HG02678 (cell line): Measurements from ENCODE around the gene CDC42BPG.
"Not testable (repeated sequence)": the region's sequence is repeated elsewhere in the genome, so short reads cannot be mapped to it uniquely, and the experiment has no call there.

Source experiments
- ATAC-seq: cut with Tn5 transposase; IDR thresholded peaks from one replicate; pipeline ENCODE4 v1.9.1; 2021; ENCODE audit warnings: mild to moderate bottlenecking, moderate library complexity; ENCODE audit not compliant: unreplicated experiment

CDC42BPG gene

GRCh38 chr11:64849598-64850356 is 5.3 kb upstream of the CDC42BPG start:
- no peak for ATAC-seq

DNA sequence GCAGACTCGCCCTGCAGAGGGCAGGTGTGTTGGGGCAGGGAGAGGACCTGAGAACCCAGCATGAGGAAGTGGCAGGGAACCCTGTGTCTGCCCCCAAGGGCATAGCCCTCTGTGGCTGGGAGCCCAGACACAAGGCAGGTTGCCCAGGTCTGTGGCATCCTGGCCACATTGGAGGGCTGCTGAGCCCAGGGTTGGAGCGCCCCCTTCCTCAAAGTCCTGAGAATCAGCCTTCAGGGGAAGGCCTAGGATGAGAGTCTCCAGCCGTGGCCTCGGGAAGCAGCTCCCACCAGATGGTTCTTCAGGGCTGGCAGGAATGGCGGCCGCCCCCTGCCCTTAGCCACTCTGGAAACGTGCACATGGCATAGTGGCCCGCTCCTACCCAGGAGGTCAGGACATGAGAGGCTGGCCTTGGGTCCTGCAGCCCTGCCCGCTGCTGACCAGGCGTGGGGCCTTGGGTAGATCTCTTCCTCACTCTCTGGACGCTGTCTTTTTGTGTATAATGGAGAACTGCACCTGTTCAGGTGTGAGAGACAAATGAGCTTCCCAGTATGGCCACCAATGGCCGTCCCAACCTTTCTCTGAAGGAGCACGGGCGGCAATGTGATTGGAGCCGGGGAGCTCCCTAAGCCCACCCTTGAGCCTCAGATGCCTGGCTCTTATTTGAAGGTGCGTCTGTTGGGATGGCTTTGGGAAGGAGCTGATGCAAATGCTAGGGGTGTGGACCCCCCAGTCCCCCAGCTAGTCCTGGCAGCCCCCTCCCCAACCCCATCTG is 4.6 kb upstream of the CDC42BPG start:
- ATAC-seq = no peak

DNA sequence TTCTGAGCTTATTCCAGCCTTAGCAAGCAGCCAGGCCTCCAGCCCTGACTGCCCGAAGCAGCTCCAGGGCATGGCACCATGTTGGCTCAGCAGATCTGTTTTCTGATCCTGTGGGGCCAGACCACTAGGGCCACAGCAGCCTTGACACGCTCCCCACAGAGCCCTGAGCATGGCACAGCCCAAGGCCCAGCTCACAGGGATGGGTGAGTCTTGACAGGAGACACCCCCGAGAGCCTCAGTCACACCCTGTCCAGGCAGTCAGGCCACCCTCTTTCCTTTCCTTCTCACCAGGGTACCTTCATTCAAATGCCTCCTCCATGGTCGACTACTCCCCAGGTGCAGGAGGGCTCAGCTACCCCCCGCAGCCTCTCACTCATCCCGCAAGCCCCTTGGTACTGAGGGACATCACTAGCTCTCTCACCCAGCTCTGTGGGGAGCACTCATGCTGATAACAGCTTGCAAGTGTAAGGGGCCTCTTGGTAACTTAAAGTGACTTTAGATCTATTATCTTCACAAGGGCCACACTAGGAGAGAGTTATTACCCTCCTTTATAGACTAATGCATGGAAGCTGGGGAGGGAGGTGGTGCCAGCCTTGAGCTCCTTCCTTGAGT is 3.9 kb upstream of the CDC42BPG start:
- ATAC-seq = no peak

GRCh38 chr11:64846998-64847666 is 2.7 kb upstream of the CDC42BPG start:
- peak; percentile 34 for ATAC-seq

GRCh38 chr11:64845776-64846129 is 1.3 kb upstream of the CDC42BPG start:
- ATAC-seq = not testable (repeated sequence)

GRCh38 chr11:64845129-64845775 is 799 bp upstream of the CDC42BPG start:
- ATAC-seq = no peak

DNA sequence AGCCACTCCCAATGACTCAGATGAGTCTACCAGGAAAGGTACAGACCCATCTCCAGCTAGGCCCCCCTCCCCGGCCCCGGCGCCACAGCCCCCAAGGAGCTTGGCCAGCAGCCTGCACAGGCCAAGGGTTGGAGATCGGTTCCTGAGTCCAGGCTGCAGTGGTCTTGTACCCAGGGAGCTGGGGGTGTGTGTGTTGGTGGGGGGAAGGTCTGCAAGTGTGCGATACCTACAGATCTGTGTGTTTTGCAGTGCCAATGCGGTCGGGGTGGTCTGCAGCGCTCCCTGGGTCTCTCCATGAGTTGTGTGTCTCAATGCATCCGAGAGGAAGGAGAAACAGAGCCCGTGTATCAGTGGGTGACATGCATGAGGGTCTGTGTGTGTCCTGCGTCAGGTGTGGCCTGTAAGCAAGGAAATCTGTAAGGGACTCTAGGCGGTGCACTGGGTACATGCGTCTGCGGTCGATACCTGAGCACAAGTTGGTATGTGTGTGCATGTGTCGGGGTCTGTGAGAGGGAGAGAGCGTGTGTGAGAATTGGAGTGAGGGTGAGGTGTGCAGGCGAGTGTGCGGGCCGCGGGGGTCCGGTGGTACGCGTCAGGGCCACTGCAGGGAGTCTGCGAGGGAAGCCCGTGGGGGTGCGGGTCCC is 645 bp downstream of the CDC42BPG start:
- ATAC-seq = no peak

GRCh38 chr11:64842851-64843685 is 1.4 kb downstream of the CDC42BPG start:
- ATAC-seq = no peak

- ATAC-seq = no peak
Observed at GRCh38 chr11:64842366-64842759, 2.1 kb downstream of the CDC42BPG start.

DNA sequence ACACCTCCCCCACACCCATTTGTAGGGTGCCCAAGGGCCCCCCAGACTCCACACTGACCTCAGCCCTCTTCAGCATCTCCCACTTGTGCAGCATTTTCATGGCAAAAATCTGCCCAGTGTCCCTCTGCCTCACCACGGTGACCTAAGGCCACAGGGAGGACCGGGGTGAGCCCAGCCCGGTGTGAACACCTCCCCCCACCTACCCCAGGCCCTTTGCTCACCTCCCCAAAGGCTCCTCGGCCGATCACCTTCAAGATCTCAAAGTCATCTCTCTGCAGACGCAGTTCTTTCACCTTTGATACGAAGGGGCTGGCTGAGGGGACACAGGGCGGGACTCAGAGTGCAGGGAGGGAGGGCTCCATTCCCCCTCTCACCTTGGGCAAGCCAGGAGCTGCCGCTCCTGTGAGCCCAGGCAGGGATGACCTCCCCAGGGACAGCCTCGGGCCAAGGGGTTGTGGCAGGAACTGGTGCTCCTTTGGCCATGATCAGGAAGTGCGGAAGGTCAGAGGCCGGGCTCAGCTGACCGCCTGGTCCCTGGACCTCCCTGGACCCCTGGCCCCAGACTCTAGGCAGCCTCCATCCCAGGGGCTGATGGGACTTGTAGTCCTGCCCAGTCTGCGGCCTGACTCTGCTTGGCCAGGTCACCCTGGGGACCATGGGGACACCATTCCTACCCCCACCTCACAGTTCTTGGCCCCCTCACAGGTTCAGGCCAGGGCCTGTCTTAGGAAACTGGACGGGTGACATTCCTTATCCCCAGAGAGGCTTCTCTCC is 2.7 kb downstream of the CDC42BPG start:
- no peak for ATAC-seq

DNA sequence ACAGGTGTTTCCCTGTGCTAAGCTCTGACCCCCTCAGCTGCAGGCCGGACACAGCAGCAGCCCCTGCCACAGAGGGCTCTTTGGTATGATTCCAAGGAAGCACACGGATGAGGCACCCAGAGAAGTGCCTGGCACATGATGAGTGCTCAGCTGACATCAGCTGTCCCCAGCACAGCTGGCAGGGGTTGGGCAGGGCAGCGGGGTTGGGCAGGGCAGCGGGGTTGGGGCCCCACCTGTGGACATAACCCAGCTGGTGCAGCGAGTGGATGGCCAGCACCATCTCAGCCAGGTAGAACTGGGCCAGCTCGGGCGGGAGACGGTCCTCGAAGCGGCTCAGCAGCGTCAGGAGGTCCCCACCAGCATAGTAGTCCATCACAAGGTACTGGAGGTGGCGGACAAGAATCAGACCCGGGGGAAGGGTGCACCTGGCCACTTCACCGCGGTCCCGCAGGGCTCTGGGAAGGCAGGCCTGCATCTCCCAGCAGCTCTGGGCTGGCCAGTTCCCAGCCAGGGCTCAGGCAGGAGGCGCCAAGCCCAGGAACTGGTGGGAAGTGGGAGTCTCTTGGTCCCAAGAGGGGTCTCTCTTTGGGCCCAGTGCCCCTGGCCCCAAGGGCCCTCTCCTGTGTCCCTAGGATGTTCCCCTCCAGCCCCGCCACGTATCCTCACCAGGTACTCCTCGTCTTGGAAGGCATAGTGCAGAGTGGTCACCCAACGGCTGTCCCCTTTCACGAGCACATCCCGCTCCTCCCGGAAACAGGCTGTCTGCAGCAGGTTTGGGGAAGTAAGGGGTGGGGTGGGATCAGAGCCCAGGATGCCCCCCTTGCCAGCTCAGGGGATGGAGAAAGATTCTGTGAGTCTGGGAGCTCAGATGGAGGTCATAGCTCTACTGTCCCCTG is 4.3 kb downstream of the CDC42BPG start:
- no peak for ATAC-seq

DNA sequence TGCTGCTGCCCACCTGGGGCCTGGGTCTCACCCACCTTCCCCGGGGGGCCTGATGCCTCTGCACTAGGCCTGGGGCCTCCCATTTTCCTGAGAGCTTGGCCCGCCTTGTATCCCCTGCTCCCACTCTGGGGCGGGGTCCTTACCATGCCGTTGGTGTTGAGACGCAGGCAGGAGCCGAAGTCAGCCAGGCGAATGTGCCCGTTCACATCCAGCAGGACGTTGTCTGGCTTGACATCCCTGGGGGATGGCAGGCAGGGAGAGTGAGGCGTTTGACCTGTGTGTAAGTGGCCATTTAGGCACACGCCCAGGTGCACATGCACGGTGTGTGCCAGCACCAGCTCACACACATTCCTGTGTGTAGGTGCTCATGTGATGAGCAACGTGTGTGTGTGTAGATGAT is 5.1 kb downstream of the CDC42BPG start:
- ATAC-seq = no peak

DNA sequence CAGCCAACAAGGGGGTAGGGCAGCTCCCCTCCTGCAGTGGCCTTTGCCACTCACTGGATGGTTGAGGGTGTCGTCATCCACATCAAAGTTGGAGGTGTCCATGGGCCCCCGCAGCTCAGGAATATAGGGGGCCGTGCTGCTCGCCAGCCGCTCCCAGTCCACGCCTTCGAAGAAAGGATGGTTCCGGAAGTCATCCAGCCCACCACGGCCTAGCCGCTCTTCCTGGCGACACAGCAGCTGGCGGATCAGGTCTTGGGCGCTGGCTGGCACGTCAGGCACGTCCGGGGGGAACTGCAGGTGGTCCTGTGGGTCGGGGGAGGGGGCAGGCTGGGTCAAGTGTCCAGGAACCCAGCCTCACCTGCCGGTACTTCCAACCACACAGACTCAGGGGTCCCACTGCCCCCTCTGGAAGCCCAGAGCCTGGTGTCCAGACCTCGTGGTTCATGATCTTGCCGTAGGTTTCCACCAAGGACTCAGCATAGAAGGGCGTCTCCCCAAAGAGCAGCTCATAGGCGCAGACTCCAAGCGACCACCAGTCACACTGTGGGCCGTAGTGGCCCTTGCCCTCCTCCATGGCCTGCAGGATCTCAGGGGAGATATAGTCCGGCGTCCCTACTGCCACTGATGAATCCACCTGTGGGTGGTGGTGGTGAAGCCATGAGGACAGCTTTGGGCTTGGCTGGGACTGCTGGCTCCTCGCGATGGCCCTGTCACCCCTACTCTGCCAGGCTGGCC is 5.7 kb downstream of the CDC42BPG start:
- no peak for ATAC-seq

- no peak for ATAC-seq
Observed at GRCh38 chr11:64837887-64838351, 6.5 kb downstream of the CDC42BPG start.

DNA sequence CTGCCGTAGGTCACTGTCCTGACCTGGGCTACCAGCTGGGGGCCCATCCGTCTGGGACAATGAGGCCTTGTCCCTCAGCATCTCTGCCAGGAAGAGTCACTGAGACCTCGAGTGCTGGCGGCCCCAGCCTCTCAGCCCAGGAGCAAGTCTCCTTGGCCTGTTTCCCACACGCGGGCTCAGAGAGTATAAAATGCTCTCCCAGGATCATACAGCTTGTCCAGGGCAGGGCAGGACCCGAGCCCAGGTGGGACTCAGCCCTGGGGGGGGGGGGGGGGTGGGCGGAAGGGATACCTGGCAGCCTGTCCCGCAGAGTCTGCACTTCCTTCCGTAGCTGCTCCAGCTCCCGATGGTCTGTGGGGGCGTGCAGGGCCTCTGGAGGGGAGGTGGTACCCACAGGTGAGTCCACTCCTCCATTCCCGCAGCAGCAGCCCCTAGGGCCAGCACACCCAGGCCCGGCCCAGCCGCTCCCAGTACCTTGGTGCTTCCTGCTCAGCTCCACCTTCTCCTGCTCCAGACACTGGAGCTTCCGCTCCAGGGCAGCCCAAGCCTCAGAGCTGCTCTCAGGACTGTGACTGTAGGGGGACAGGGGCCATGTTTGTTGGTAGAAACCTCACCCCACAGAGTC is 7.9 kb downstream of the CDC42BPG start:
- ATAC-seq = no peak

GRCh38 chr11:64835616-64836447 is 8.6 kb downstream of the CDC42BPG start:
- no peak for ATAC-seq
